HFFc6 (cell line): ENCODE results near the gene BCKDK. TPM values are rescaled to one million over a fixed set of nuclear protein-coding genes. Genes with fewer than 3 reads are reported as not detected.
"Not testable (repeated sequence)": the region's sequence is repeated elsewhere in the genome, so short reads cannot be mapped to it uniquely, and the experiment has no call there.

Experiments
- DNase-seq: peaks from one replicate; pipeline ENCODE4 v3.0.0-alpha.2; 2018
- H3K27ac Mint-ChIP-seq: 2 replicates; pipeline ENCODE4 v1.8.0; 2020; ENCODE audit warnings: mild to moderate bottlenecking, mixed read lengths
- H3K27me3 Mint-ChIP-seq: 2 replicates; pipeline ENCODE4 v1.8.0; 2021; ENCODE audit warnings: mild to moderate bottlenecking, moderate library complexity, mixed read lengths; ENCODE audit not compliant: insufficient read depth
- H3K36me3 Mint-ChIP-seq: 2 replicates; pipeline ENCODE4 v1.8.0; 2021; ENCODE audit warnings: low read depth, mixed read lengths
- H3K4me1 Mint-ChIP-seq: 2 replicates; pipeline ENCODE4 v1.8.0; 2020; ENCODE audit warnings: low read depth, mixed read lengths
- H3K4me3 Mint-ChIP-seq: 2 replicates; pipeline ENCODE4 v1.8.0; 2020; ENCODE audit warnings: mild to moderate bottlenecking, moderate library complexity, mixed read lengths
- H3K9me3 Mint-ChIP-seq: 2 replicates; pipeline ENCODE4 v1.8.0; 2020; ENCODE audit warnings: mild to moderate bottlenecking, mixed read lengths
- CTCF ChIP-seq: fragments of 200-600 bp; sonication (generic); IDR thresholded peaks from 2 replicates; pipeline ENCODE4 v1.5.0; 2021; ENCODE audit warnings: antibody characterized with exemption, mild to moderate bottlenecking
- total RNA-seq, 6 experiments: library from RNA; stranded (reverse); fragmentation: NEBNext Ultra II Directional; extraction: Animal tissue kit (Norgen Biotek cat#: 25700); gene quantifications; 2 replicates in 1 of 6; 3 replicates in 5 of 6; pipeline ENCODE4 v1.2.3, GENCODE V29; 2021

The BCKDK gene
- total RNA-seq, 6 experiments from 2014 or later: 56.8 to 64.8 (median 59.4) TPM

GRCh38 chr16:31147574-31147973 lies 39.4 kb downstream of the BCKDK start:
- DNase-seq: no peak
- no peaks in the 10 kb centered on the region for H3K9me3 Mint-ChIP-seq
- H3K36me3 Mint-ChIP-seq: no peaks in the 10 kb centered on the region
- H3K4me1 Mint-ChIP-seq: no peaks in the 10 kb centered on the region
- no peak overlapping the region for H3K4me3 Mint-ChIP-seq
- peaks cover 21% of the 10 kb centered on the region for H3K27me3 Mint-ChIP-seq
- no peak overlapping the region for H3K27ac Mint-ChIP-seq
- no peak for TF ChIP-seq CTCF

- H3K27me3 Mint-ChIP-seq: peaks cover 21% of the 10 kb centered on the region
- no peak for DNase-seq
Observed at GRCh38 chr16:31148281-31148728, 40.1 kb downstream of the BCKDK start.

GRCh38 chr16:31148896-31149295 lies 40.7 kb downstream of the BCKDK start:
- TF ChIP-seq CTCF: no peak
- no peak overlapping the region for H3K4me3 Mint-ChIP-seq
- peaks cover 24% of the 10 kb centered on the region for H3K27me3 Mint-ChIP-seq
- DNase-seq: no peak
- no peaks in the 10 kb centered on the region for H3K4me1 Mint-ChIP-seq
- H3K9me3 Mint-ChIP-seq: no peaks in the 10 kb centered on the region
- H3K36me3 Mint-ChIP-seq: no peaks in the 10 kb centered on the region
- H3K27ac Mint-ChIP-seq: no peak overlapping the region

More at GRCh38 chr16:31148281-31148728, 40.1 kb downstream of the BCKDK start:
- no peak for TF ChIP-seq CTCF
- Mint-ChIP-seq H3K27ac (no peak overlapping the region), H3K4me1 (no peaks in the 10 kb centered on the region), H3K36me3 (no peaks in the 10 kb centered on the region), H3K4me3 (no peak overlapping the region), H3K9me3 (no peaks in the 10 kb centered on the region)

GRCh38 chr16:31149332-31149731 lies 41.1 kb downstream of the BCKDK start:
- H3K4me3 Mint-ChIP-seq: no peak overlapping the region
- no peaks in the 10 kb centered on the region for H3K9me3 Mint-ChIP-seq
- H3K27ac Mint-ChIP-seq: no peak overlapping the region
- DNase-seq: no peak
- no peaks in the 10 kb centered on the region for H3K36me3 Mint-ChIP-seq
- H3K27me3 Mint-ChIP-seq: peaks cover 24% of the 10 kb centered on the region
- TF ChIP-seq CTCF: no peak
- no peaks in the 10 kb centered on the region for H3K4me1 Mint-ChIP-seq

GRCh38 chr16:31149894-31150890 lies 42.0 kb downstream of the BCKDK start, which contains the start of gene PRSS36:
PRSS36 (minus strand) TSS chr16:31150066; CDS start chr16:31150035, 31 bp downstream.
- peaks cover 23% of the 10 kb centered on the region for H3K27me3 Mint-ChIP-seq

GRCh38 chr16:31150976-31151375 lies 42.8 kb downstream of the BCKDK start:
- not testable (repeated sequence) for H3K36me3 Mint-ChIP-seq, H3K9me3 Mint-ChIP-seq, DNase-seq, H3K4me3 Mint-ChIP-seq, H3K27ac Mint-ChIP-seq, H3K4me1 Mint-ChIP-seq
- H3K27me3 Mint-ChIP-seq: peaks cover 23% of the 10 kb centered on the region

More at GRCh38 chr16:31149894-31150890, 42.0 kb downstream of the BCKDK start, which contains the start of gene PRSS36:
- DNase-seq: no peak
- H3K36me3 Mint-ChIP-seq: no peaks in the 10 kb centered on the region
- no peak within 1 kb of the TSS for H3K27ac Mint-ChIP-seq
- H3K4me1 Mint-ChIP-seq: no peaks in the 10 kb centered on the region
- no peak for TF ChIP-seq CTCF
- H3K4me3 Mint-ChIP-seq: no peak within 1 kb of the TSS
- H3K9me3 Mint-ChIP-seq: no peaks in the 10 kb centered on the region
